Activated T-cell treated with anti-CD3 and anti-CD28 coated beads for 4 hours (primary cell): ENCODE data around the gene ITGAE.
"Not testable (repeated sequence)": the region's sequence is repeated elsewhere in the genome, so short reads cannot be mapped to it uniquely, and the experiment has no call there.

Source experiments
- DNase-seq: peaks from one replicate; pipeline ENCODE4 v3.0.0-alpha.2; 2020

The ITGAE gene

DNA sequence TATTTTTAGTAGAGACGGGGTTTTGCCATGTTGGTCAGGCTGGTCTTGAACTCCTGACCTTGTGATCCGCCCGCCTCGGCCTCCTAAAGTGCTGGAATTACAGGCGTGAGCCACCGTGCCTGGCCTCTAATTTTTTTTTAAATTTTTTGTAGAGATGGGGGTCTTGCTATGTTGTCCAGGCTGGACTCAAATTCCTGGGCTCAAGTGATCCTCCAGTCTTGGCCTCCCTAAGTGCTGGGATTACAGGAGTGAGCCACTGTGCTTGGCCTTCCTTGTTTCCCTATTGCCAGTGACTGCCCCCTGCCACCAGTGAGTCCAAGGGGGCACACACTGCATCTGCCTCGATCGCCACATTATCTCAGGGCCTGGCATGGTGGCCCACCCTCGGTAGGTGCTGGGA lies 6.8 kb downstream of the ITGAE start:
- DNase-seq: not testable (repeated sequence)

DNA sequence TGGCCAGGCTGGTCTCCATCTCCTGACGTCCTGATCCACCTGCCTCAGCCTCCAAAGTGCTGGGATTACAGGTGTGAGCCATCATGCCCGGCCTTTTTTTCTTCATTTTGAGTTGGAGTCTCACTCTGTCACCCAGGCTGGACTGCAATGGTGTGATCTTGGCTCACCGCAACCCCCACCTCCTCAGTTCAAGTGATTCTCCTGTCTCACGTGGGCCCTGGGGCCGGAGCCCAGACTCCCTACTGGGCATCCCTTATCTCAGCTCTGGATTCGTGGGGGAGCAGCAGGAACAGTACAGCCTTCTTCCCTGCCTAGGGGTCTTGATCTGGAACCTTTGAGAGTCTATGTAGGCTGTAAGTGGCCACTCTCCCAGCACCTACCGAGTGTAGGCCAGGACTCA lies 7.7 kb downstream of the ITGAE start:
- DNase-seq: not testable (repeated sequence)

DNA sequence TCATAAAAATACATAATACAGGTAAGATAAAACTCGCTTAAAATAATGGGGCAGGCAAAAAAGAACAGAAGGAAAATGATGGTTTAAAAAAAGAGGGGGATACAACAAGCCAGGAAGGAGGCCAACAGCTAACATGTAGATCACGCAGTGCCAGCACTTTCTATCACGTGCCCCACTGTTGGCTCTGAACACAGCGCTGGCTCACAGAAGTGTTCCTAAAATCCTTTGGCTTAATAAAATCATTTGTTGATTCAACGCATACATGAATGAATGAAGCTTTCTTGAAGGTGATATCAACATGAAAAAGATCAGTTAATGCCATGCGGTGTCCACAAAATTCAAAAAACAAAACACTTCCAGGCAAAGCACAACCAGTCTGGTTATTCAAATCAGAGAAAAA lies 8.5 kb downstream of the ITGAE start:
- DNase-seq: no peak

DNA sequence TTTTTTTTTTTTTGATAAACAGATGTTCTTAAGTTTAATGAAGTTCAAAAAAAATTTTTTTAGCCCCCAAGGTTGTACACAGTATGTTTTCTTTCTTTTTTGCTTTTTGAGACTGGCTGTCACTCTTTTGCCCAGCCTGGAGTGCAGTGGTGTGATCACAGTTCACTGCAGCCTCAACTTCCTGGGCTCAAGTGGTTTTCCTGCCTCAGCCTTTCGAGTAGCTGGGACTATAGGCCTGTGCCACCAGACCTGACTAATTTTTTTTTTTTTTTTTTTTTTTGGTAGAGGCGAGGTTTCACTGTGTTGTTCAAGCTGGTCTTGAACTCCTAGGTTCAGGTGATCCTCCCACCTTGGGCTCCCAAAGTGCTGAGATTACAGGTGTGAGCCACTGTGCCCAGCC lies 12.8 kb downstream of the ITGAE start:
- DNase-seq: no peak

GRCh38 chr17:3785323-3785722 lies 15.7 kb downstream of the ITGAE start:
- DNase-seq: not testable (repeated sequence)

GRCh38 chr17:3782751-3783150 lies 18.2 kb downstream of the ITGAE start:
- no peak for DNase-seq

GRCh38 chr17:3780986-3781385 lies 20.0 kb downstream of the ITGAE start:
- DNase-seq: no peak

DNA sequence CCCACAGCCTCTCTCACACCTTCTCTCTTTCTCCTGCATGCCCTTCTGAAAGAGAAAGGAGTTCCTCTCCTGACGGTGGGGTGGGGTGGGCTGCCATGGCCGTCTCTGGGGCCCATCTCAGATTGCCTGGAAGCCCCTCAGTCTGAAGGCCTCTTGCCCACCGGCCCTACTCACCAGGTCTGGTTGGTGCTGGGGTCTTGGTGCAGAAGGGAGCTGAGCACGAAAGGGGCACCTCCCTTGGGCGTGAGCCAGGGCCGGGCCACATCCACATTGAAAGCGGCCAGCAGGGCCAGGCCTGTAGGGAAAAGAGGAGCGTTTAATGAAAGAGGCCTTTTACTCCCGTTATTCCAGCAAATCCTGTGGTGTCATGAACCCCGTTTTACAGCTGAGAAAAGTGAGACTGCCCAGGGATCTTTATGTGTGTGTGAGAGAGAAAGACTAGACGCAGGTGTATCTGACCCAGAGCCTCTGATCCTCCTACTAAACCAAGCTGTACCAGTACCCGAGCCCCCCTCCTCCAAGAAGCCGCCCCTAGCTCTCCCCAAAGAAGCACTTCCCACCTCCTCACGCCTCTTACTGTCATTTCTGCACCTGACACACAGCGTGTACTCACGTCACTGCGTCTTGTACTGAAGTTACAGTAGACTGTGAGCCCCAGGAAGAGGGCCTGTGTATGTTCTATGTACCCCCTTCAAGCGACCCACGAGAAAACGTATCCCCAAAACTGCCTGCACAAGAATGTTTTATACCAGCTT lies 23.4 kb downstream of the ITGAE start:
- no peak for DNase-seq

DNA sequence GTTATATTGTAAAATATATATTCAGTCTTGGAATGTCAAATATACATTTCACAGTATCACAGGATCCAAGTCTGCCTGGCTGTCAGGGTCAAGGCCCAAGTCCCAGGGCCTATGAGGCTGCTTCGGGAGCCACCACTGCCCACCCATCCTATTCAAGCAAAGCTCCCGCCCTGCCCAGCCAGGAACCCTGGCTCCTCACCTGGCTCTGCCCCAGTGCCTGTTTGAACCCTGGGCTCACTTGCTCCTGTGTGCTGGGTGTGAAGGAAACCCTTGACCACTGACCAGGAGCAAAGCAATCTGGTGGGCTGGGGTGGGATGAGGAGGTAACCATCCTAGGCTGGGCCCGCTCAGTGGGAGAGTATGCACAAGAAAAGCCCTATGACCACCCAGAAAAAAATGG lies 27.0 kb downstream of the ITGAE start:
- no peak for DNase-seq

DNA sequence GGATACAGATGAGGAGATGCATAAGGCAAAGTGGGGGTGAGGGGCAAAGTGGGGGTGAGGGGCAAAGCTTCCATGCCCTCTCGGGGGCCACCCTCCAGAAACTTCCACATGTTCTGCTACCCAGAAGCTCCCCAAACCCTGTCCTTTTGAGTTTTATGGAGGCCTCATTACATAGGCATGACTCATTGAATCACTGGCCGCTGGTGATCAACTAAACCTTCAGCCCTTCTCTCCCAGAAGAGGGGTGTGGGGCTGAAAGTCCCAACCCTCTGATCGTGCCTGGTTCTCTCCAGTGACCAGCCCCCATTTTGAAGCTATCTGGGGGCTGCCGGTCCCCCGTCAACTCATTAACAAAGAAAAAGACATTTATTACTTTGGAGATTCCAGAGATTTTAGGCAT lies 27.5 kb downstream of the ITGAE start:
- DNase-seq: no peak

DNA sequence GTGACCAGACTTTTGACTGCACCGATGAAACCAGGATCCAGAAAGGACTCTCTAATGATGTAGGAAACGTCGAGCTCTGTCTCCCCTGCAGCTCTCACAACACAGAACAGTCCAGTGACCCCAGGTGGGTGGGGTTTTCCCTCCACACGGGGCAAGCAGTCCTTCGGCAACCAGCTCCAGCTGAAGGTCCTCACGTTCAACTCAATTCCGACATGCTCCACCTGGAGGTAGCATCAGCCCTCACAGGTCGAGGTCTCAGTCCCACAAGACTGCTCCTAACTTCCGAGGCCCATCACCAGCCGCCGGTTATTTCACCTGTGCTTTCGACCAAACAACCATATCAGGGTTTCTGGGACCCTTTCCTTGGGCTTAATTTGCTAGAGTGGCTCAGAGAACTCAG lies 28.2 kb downstream of the ITGAE start:
- no peak for DNase-seq

- DNase-seq: no peak
Observed at GRCh38 chr17:3771140-3771539, 29.8 kb downstream of the ITGAE start.

GRCh38 chr17:3770466-3770865 lies 30.5 kb downstream of the ITGAE start:
- DNase-seq: no peak

- no peak for DNase-seq
Observed at GRCh38 chr17:3768769-3769168, 32.2 kb downstream of the ITGAE start.

DNA sequence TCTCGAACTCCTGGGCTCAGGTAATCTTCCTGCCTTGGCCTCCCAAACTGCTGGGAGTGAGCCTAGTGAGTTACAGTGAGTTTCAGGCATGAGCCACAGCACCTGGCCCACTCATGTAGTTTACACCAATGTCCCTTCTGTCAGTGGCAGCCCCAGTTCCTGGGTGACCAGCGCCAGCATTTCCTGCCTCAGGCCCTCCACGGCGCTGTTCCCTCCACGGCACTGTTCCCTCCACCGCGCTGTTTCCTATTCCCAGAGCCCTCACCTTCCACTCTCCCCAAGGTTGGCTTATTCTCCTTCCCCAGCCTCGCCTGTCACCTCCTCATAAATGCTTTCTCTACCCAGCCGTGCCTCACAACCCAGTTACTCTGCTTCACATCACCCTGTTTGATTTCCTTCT lies 32.6 kb downstream of the ITGAE start:
- DNase-seq: no peak

GRCh38 chr17:3766779-3767178 lies 34.2 kb downstream of the ITGAE start:
- no peak for DNase-seq

DNA sequence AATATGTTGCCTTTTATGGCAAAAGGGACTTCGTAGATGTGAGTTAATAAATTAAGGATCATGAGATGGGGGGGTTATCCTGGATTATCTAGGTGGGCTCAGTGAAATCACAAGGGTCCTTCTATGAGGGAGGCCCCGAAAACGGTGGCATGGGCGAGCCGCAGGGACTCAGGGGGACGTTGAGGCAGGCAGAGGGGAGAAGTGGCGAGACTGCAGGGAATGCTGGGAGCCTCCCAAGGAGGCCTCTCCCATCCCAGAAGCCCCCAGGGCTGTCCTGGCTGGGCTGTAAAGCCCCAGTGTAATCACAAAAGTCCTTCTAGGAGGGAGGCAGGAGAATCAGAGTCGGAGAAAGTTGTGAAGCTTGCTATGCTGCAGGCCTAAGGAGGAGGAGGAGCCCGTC lies 35.0 kb downstream of the ITGAE start:
- no peak for DNase-seq

DNA sequence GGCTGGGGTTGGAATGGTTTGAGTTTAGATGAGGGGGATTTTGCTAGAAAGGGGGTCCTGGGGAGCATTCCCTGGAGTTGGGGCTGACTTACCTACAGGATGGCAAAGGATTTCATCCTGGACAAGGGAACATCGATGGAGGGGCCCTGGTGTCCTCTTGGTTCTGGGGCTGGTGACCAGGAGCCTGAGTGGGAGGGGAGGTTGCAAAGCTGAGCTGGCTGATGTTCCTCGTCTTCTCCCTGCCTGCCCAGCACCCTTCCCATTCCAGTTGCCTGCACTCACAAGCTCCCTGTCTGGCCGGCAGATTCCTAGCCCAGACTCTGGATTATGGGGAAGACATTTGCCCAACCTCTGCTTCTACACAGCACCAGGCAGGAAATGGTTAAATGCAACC lies 37.2 kb downstream of the ITGAE start:
- DNase-seq: no peak

DNA sequence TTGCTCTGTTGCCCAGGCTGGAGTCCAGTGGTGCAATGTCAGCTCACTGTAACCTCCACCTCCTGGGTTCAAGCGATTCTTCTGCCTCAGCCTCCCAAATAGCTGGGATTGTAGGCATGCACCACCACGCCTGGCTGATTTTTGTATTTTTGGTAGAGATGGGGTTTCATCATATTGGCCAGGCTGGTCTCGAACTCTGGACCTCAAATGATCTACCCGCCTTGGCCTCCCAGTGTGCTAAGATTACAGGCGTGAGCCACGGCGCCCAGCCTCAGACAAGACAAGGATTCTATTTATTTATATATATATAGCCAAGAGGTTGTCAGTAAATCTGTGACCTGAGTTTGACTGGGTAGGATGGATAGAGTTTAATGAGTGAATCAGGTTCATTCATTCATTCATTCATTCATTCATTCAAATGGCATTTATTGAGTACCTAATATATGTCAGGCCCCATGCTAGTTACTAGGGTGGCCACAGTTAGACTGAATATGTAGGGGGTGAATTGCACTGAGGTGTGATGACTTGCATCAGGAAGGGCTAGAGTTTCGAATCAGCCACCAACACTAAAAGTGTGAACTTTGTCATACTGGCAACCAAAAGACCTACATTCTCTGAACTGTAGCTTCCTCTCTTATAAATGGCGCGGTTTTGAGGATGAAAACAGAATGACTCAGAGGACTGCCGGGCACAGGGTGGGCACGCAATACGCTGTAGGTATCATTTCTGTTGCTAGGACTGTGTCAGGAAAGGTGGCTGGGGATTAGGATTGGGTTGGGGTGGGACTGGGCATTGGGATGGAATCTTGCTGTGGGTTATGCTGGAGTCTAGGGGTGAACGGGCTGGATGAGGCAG lies 37.8 kb downstream of the ITGAE start:
- no peak for DNase-seq

DNA sequence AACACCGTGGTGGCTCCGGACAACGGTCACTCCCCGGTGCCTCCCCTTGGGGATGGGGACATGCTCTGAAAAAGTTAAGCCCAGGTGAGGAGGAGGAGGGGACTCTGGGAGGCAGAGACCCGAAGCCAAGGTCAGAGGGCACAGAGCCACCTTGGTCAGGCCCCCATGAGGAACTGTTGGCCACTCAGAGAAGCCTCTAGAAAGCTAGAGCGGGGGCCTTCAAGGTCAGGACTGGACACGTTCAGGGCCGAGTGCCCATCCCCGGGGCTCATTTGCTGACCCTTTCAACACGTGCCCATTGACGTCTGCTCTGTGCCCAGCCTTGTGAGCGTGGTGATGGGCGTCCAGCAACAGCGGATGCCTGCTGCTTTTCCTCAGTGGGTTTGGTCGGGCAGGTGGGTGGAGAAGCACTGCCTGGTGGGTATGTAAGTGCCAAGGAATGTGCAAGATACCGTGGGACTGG lies 39.0 kb downstream of the ITGAE start:
- DNase-seq: no peak

GRCh38 chr17:3761036-3761917 lies 39.7 kb downstream of the ITGAE start:
- no peak for DNase-seq

DNA sequence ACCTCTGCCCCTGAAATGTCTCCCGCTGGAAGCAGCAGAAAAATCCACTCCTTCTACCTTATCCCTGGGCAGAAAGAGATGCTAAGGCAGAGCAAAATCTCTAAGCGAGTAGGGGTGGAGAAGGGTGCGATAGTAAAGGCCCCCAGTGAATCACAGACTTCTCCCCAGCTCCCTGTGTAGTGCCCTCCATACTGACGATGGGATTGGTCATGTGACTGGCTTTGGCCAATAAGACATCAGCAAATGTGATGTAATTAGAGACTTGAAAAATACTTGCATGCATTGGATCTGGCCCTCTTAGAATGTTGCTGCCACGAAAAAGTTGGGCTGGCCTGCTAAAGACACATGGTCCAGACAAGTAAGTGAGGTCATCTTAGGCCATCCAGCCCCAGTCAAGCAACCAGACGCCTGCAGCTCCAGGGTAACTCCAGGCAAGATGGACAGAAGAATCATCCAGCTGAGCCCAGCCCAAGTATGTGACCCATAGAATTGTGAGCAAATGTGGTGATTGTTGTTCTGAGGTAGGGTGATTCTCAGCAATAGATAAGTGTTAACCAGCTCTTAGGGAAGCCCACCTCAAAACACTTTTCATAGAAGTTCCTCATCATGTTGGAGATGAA lies 41.3 kb downstream of the ITGAE start:
- no peak for DNase-seq
